ENCODE results near the gene IQGAP2.

DNA sequence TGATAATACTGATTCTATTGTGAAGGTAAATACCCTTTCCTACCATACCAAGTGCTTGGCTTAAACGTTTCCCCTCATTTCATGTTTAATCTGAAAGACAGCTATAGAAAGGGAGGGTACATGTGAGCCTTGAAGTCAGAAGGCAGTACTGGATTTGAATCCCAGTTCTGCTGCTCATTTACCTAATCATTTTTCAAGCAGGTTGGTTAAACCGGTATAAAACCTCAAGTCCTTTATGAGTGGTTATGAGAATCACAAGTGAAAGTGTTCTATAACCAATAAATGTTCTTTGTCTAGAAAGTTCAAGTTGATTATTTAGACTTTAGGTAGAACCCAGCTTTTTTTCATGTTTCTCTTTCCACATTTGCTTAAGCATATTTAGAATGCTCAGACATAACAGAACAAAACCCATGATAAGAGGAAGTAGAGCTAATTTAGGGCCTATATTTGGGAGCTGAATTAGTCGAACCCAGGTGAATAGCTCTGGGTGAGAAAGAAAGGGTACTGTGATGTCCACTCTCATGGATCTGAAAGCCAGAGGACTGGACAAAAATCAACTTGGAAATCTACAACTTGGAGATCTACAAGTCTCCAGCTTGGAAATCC, 249.8 kb downstream of the IQGAP2 start:
- TF ChIP-seq, protein P1, sequence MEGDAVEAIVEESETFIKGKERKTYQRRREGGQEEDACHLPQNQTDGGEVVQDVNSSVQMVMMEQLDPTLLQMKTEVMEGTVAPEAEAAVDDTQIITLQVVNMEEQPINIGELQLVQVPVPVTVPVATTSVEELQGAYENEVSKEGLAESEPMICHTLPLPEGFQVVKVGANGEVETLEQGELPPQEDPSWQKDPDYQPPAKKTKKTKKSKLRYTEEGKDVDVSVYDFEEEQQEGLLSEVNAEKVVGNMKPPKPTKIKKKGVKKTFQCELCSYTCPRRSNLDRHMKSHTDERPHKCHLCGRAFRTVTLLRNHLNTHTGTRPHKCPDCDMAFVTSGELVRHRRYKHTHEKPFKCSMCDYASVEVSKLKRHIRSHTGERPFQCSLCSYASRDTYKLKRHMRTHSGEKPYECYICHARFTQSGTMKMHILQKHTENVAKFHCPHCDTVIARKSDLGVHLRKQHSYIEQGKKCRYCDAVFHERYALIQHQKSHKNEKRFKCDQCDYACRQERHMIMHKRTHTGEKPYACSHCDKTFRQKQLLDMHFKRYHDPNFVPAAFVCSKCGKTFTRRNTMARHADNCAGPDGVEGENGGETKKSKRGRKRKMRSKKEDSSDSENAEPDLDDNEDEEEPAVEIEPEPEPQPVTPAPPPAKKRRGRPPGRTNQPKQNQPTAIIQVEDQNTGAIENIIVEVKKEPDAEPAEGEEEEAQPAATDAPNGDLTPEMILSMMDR (IDR thresholded peaks at IDR 0.05), result no peak
- no peak for TF ChIP-seq EZH2 (IDR thresholded peaks at IDR 0.05; ENCODE audit: borderline replicate concordance, insufficient read depth, low read depth, low read length, poor library complexity, severe bottlenecking)
